ENCODE data around the gene AK4.

DNA sequence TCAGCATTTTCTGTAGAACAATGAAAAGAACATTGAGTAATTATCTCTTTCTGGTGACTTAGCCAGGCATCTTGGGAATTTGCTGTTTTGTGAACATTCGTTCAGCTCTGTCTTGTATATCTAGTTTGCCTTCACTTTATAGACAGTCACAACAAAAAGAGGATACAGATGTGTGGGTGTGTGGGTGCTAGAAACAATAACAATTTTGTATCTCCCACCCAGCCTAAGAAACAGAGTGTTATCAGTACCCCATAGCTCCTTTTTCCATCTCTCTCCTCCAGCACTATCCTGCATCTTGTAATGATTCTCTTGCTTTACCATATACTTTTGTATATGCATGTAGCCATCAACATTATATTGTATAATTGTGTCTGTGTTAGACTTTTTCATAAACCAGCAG lies 33.0 kb downstream of the AK4 start:
- TF ChIP-seq EGR1 (IDR thresholded peaks at IDR 0.05; ENCODE audit: low read depth in 2 of 2) (no peak), TAF1 (conservative IDR thresholded peaks at IDR 0.05) (no peak), YY1 (IDR thresholded peaks at IDR 0.05) (no peak), GABPA (IDR thresholded peaks at IDR 0.05 in 1 of 2, conservative IDR thresholded peaks at IDR 0.05 in 1 of 2) (no peak), HNF4G (IDR thresholded peaks at IDR 0.05) (no peak), JUND (IDR thresholded peaks at IDR 0.05) (no peak), NR2F2 (IDR thresholded peaks at IDR 0.05) (no peak), SP1 (IDR thresholded peaks at IDR 0.05) (no peak), RAD21 (IDR thresholded peaks at IDR 0.05) (no peak), FOXA1 (IDR thresholded peaks at IDR 0.05) (no peak)
- TF ChIP-seq, protein P1, sequence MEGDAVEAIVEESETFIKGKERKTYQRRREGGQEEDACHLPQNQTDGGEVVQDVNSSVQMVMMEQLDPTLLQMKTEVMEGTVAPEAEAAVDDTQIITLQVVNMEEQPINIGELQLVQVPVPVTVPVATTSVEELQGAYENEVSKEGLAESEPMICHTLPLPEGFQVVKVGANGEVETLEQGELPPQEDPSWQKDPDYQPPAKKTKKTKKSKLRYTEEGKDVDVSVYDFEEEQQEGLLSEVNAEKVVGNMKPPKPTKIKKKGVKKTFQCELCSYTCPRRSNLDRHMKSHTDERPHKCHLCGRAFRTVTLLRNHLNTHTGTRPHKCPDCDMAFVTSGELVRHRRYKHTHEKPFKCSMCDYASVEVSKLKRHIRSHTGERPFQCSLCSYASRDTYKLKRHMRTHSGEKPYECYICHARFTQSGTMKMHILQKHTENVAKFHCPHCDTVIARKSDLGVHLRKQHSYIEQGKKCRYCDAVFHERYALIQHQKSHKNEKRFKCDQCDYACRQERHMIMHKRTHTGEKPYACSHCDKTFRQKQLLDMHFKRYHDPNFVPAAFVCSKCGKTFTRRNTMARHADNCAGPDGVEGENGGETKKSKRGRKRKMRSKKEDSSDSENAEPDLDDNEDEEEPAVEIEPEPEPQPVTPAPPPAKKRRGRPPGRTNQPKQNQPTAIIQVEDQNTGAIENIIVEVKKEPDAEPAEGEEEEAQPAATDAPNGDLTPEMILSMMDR (IDR thresholded peaks at IDR 0.05; ENCODE audit: low read depth, low read length, missing input control): no peak
- TF ChIP-seq, protein P2, sequence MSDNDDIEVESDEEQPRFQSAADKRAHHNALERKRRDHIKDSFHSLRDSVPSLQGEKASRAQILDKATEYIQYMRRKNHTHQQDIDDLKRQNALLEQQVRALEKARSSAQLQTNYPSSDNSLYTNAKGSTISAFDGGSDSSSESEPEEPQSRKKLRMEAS (IDR thresholded peaks at IDR 0.05): no peak
- TF ChIP-seq, protein P3, sequence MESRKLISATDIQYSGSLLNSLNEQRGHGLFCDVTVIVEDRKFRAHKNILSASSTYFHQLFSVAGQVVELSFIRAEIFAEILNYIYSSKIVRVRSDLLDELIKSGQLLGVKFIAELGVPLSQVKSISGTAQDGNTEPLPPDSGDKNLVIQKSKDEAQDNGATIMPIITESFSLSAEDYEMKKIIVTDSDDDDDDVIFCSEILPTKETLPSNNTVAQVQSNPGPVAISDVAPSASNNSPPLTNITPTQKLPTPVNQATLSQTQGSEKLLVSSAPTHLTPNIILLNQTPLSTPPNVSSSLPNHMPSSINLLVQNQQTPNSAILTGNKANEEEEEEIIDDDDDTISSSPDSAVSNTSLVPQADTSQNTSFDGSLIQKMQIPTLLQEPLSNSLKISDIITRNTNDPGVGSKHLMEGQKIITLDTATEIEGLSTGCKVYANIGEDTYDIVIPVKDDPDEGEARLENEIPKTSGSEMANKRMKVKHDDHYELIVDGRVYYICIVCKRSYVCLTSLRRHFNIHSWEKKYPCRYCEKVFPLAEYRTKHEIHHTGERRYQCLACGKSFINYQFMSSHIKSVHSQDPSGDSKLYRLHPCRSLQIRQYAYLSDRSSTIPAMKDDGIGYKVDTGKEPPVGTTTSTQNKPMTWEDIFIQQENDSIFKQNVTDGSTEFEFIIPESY (IDR thresholded peaks at IDR 0.05): no peak
